GM18873 (cell line): ENCODE data around the gene HDAC1.
"Not testable (repeated sequence)": the region's sequence is repeated elsewhere in the genome, so short reads cannot be mapped to it uniquely, and the experiment has no call there.

Experiments used
- ATAC-seq: cut with Tn5 transposase; IDR thresholded peaks from one replicate; pipeline ENCODE4 v1.9.1; 2021; ENCODE audit warnings: mild to moderate bottlenecking, moderate library complexity, moderate number of reproducible peaks; ENCODE audit not compliant: unreplicated experiment, low FRiP score

HDAC1 gene

DNA sequence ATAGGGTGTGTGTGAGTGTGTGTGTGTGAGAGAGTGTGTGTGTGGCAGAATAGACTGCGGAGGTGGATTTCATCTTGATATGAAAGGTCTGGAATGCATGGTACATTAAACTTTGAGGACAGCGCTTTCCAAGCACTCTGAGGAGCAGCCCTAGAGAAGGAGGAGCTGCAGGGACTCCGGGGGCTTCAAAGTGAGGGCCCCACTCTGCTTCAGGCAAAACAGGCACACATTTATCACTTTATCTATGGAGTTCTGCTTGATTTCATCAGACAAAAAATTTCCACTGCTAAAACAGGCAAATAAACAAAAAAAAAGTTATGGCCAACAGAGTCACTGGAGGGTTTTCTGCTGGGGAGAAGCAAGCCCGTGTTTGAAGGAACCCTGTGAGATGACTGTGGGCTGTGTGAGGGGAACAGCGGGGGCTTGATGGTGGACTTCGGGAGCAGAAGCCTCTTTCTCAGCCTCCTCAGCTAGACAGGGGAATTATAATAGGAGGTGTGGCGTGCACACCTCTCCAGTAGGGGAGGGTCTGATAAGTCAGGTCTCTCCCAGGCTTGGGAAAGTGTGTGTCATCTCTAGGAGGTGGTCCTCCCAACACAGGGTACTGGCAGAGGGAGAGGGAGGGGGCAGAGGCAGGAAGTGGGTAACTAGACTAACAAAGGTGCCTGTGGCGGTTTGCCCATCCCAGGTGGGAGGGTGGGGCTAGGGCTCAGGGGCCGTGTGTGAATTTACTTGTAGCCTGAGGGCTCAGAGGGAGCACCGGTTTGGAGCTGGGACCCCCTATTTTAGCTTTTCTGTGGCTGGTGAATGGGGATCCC, 18.3 kb upstream of the HDAC1 start:
- ATAC-seq = no peak

GRCh38 chr1:32274646-32275340, 17.1 kb upstream of the HDAC1 start:
- no peak for ATAC-seq

DNA sequence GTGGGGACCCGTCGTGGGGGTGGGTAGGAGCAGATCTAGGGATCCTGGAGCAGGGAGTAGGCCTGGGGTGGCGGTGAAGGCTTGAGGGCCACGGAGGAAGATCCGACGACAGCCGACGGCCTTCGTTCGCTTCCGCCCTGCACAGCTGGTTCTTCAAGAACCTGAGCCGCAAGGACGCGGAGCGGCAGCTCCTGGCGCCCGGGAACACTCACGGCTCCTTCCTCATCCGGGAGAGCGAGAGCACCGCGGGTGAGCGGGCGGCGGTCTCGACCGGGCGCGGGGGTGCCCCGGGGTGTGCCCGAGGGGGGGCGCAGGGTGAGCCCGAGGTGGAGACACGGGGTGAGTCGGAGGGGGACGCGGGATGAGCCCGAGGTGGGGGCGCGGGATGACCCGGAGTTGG, 16.5 kb upstream of the HDAC1 start:
- no peak for ATAC-seq

DNA sequence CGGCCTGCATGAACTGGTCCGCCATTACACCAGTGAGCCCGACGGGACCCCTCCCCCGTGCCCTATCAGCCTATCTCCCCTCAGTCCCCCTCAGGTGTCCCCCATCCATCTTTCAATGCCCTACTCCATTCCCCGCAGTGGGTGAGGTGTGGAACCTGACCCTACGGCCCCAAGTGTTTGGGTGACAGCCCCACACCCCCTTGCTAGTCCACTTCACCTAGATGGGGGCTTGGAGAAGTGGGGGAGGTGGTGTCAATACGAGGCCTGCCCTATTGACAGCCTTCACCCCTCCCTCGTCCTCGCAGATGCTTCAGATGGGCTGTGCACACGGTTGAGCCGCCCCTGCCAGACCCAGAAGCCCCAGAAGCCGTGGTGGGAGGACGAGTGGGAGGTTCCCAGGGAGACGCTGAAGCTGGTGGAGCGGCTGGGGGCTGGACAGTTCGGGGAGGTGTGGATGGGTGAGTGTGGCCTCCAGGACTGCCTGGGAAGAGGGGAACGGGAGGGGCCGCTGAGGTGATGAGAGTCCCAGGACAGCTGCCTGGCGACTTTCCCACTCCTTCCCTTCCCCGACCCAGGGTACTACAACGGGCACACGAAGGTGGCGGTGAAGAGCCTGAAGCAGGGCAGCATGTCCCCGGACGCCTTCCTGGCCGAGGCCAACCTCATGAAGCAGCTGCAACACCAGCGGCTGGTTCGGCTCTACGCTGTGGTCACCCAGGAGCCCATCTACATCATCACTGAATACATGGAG, 15.7 kb upstream of the HDAC1 start:
- no peak for ATAC-seq

GRCh38 chr1:32284777-32285176, 7.1 kb upstream of the HDAC1 start:
- ATAC-seq = not testable (repeated sequence)

DNA sequence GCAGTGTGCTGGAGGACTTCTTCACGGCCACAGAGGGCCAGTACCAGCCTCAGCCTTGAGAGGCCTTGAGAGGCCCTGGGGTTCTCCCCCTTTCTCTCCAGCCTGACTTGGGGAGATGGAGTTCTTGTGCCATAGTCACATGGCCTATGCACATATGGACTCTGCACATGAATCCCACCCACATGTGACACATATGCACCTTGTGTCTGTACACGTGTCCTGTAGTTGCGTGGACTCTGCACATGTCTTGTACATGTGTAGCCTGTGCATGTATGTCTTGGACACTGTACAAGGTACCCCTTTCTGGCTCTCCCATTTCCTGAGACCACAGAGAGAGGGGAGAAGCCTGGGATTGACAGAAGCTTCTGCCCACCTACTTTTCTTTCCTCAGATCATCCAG, 6.2 kb upstream of the HDAC1 start:
- ATAC-seq = no peak

DNA sequence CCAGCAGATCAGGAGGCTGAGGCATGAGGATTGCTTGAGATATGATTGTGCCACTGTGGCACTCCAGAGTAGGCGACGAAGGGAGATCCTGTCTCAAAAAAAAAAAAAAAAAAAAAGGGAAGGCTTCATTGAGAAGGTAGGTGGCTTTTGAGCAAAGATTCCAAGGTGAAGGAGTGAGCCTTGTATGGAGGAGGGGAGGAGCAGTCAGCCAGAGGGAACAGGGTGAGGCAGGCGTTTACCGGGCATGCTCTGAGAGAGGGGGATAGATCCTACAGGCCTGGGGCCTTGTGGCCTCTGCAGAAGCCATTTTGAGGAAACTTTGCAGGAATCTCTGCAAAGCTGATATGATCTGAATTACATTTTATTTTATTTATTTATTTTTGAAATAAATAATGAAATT, 5.1 kb upstream of the HDAC1 start:
- no peak for ATAC-seq

DNA sequence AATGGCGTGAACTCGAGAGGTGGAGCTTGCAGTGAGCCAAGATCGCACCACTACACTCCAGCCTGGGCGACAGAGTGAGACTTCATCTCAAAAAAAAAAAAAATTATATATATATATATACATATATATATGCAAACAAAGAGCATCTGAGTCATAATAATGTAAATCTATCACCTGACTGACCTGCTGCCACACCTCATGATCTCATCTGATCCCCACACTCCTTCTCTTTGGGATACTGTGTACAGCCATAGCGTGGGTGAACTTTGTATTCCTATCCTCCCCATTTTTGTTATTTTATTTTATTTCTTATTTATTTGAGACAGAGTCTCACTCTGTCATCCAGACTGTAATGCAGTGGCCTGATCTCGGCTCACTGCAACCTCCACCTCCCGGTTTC, 2.6 kb upstream of the HDAC1 start:
- no peak for ATAC-seq

GRCh38 chr1:32291145-32291707, 657 bp upstream of the HDAC1 start:
- ATAC-seq = no peak

- not testable (repeated sequence) for ATAC-seq
These were observed 6.3 kb downstream of the HDAC1 start for GRCh38 chr1:32298211-32298610.

GRCh38 chr1:32299327-32299726, 7.4 kb downstream of the HDAC1 start:
- no peak for ATAC-seq

GRCh38 chr1:32303358-32303757, 11.5 kb downstream of the HDAC1 start:
- no peak for ATAC-seq

- no peak for ATAC-seq
These were observed 12.2 kb downstream of the HDAC1 start for GRCh38 chr1:32303997-32304622.

GRCh38 chr1:32305310-32305709, 13.4 kb downstream of the HDAC1 start:
- ATAC-seq = no peak

DNA sequence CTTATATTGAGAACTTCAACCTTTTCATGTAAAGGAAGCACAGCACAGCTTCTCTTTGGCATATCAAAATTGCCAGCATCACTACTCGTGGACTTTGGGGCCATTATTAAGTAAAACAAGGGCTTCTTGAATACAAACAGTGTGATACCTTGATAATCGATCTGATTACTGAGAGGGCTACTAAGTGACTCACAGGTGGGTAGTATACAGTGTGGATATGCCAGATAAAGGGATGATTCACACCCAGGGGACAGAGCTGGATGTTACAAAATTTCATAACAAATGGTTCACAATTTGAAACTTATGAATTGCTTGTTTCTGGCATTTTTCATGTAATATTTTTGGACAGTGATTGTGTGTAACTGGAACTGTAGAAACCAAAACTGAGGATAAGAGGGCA, 15.4 kb downstream of the HDAC1 start:
- ATAC-seq = no peak

DNA sequence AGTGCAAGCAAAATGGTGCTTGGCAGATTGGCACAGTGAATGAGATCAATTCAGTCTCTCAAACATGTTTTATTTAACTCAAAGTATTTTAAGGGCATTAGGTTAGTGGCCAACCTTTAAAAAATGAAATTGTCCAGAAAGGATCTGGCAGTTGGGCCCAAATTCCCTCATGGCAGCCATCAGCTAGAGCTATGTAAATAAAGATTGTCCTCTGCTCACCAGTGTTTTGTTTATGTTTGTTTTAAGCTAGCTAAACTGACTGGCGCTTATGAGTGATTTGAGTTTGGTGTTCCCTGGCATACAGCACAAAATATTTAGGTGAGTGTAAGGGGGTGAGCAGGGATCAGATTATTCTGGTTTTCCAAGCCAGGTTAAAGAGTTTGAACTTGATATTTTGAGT, 18.1 kb downstream of the HDAC1 start:
- ATAC-seq = no peak

- no peak for ATAC-seq
These were observed 20.0 kb downstream of the HDAC1 start for GRCh38 chr1:32311709-32312393.

DNA sequence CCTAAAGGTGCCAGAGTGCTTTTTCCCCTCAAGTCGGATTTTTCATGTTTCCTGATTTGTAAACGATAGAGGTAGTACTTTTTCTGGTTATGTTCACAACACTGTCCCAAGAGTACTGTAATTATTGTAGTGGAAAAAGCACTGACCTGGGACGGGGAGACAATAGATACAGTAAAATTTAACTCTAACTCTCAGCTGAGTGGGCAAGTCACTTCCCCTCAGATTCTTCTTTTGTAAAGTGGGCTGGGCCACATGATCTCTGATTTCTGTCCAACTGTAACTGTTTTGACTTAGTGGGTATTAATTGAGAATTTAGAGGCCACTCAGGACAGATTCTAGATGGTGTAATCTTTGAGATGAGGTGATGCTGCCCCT, 25.0 kb downstream of the HDAC1 start:
- ATAC-seq = no peak

GRCh38 chr1:32318127-32318869, 26.4 kb downstream of the HDAC1 start:
- ATAC-seq = no peak
